Measurements from ENCODE around the gene VPS51.
A peak's percentile ranks its signal among the peaks of the same experiment; 100 is the strongest.

Gene VPS51

GRCh38 chr11:65071907-65072630 is 23.9 kb upstream of the VPS51 start:
- Histone ChIP-seq H3K27me3 (ENCODE audit: control insufficient read depth in 5 of 5, insufficient read depth in 4 of 5, low read length in 5 of 5) (peaks cover 0 to 2% (median 0%) of the 10 kb centered on the region in 5 donors), H3K4me3 (ENCODE audit: low read depth in 1 of 5, low read length in 5 of 5) (no peak overlapping the region), H3K9ac (ENCODE audit: low read length in 5 of 5) (no peak overlapping the region), H3K9me3 (ENCODE audit: control insufficient read depth in 5 of 5, low read length in 5 of 5) (no peaks in the 10 kb centered on the region), H3K36me3 (ENCODE audit: control insufficient read depth in 5 of 5, insufficient read depth in 5 of 5, low read length in 5 of 5) (no peaks in the 10 kb centered on the region), H3K27ac (ENCODE audit: low read depth, low read length) (no peak overlapping the region), H3K4me1 (ENCODE audit: control insufficient read depth in 5 of 5, insufficient read depth in 5 of 5, low read length in 5 of 5) (no peaks in the 10 kb centered on the region)

- Histone ChIP-seq H3K4me3 (ENCODE audit: low read depth in 1 of 5, low read length in 5 of 5) (no peak overlapping the region), H3K27ac (ENCODE audit: low read depth, low read length) (no peak overlapping the region), H3K4me1 (ENCODE audit: control insufficient read depth in 5 of 5, insufficient read depth in 5 of 5, low read length in 5 of 5) (no peaks in the 10 kb centered on the region), H3K9me3 (ENCODE audit: control insufficient read depth in 5 of 5, low read length in 5 of 5) (no peaks in the 10 kb centered on the region), H3K36me3 (ENCODE audit: control insufficient read depth in 5 of 5, insufficient read depth in 5 of 5, low read length in 5 of 5) (no peaks in the 10 kb centered on the region), H3K27me3 (ENCODE audit: control insufficient read depth in 5 of 5, insufficient read depth in 4 of 5, low read length in 5 of 5) (no peaks in the 10 kb centered on the region), H3K9ac (ENCODE audit: low read length in 5 of 5) (no peak overlapping the region)
These were observed 23.4 kb upstream of the VPS51 start for GRCh38 chr11:65072631-65072966.

- H3K27me3 ChIP-seq (ENCODE audit: control insufficient read depth in 5 of 5, insufficient read depth in 4 of 5, low read length in 5 of 5): no peaks in the 10 kb centered on the region
- no peaks in the 10 kb centered on the region for H3K36me3 ChIP-seq (ENCODE audit: control insufficient read depth in 5 of 5, insufficient read depth in 5 of 5, low read length in 5 of 5)
These were observed 18.6 kb upstream of the VPS51 start for GRCh38 chr11:65077451-65077850.

GRCh38 chr11:65078151-65078550 is 17.9 kb upstream of the VPS51 start:
- Histone ChIP-seq H3K4me1 (ENCODE audit: control insufficient read depth in 5 of 5, insufficient read depth in 5 of 5, low read length in 5 of 5) (peaks cover 0 to under 1% (median under 1%) of the 10 kb centered on the region in 5 donors), H3K9ac (ENCODE audit: low read length in 5 of 5) (no peak overlapping the region), H3K27me3 (ENCODE audit: control insufficient read depth in 5 of 5, insufficient read depth in 4 of 5, low read length in 5 of 5) (no peaks in the 10 kb centered on the region), H3K27ac (ENCODE audit: low read depth, low read length) (no peak overlapping the region), H3K4me3 (ENCODE audit: low read depth in 1 of 5, low read length in 5 of 5) (no peak overlapping the region), H3K9me3 (ENCODE audit: control insufficient read depth in 5 of 5, low read length in 5 of 5) (no peaks in the 10 kb centered on the region), H3K36me3 (ENCODE audit: control insufficient read depth in 5 of 5, insufficient read depth in 5 of 5, low read length in 5 of 5) (no peaks in the 10 kb centered on the region)

More at GRCh38 chr11:65077451-65077850, 18.6 kb upstream of the VPS51 start:
- H3K4me3 ChIP-seq (ENCODE audit: low read depth in 1 of 5, low read length in 5 of 5): no peak overlapping the region
- H3K9me3 ChIP-seq (ENCODE audit: control insufficient read depth in 5 of 5, low read length in 5 of 5): no peaks in the 10 kb centered on the region
- no peaks in the 10 kb centered on the region for H3K4me1 ChIP-seq (ENCODE audit: control insufficient read depth in 5 of 5, insufficient read depth in 5 of 5, low read length in 5 of 5)
- no peak overlapping the region for H3K27ac ChIP-seq (ENCODE audit: low read depth, low read length)
- H3K9ac ChIP-seq (ENCODE audit: low read length in 5 of 5): no peak overlapping the region

GRCh38 chr11:65078786-65079342 is 17.1 kb upstream of the VPS51 start:
- Histone ChIP-seq H3K9me3 (ENCODE audit: control insufficient read depth in 5 of 5, low read length in 5 of 5) (no peaks in the 10 kb centered on the region), H3K4me1 (ENCODE audit: control insufficient read depth in 5 of 5, insufficient read depth in 5 of 5, low read length in 5 of 5) (peaks cover 0 to 8% (median 6%) of the 10 kb centered on the region in 5 donors), H3K4me3 (ENCODE audit: low read depth in 1 of 5, low read length in 5 of 5) (no peak overlapping the region), H3K9ac (ENCODE audit: low read length in 5 of 5) (no peak overlapping the region), H3K36me3 (ENCODE audit: control insufficient read depth in 5 of 5, insufficient read depth in 5 of 5, low read length in 5 of 5) (no peaks in the 10 kb centered on the region), H3K27ac (ENCODE audit: low read depth, low read length) (no peak overlapping the region), H3K27me3 (ENCODE audit: control insufficient read depth in 5 of 5, insufficient read depth in 4 of 5, low read length in 5 of 5) (no peaks in the 10 kb centered on the region)

- H3K9me3 ChIP-seq (ENCODE audit: control insufficient read depth in 5 of 5, low read length in 5 of 5): no peaks in the 10 kb centered on the region
- H3K4me3 ChIP-seq (ENCODE audit: low read depth in 1 of 5, low read length in 5 of 5): peak overlapping the region; percentile 25 to 90 (median 88)
- peak overlapping the region; percentile 78 for H3K27ac ChIP-seq (ENCODE audit: low read depth, low read length)
- H3K36me3 ChIP-seq (ENCODE audit: control insufficient read depth in 5 of 5, insufficient read depth in 5 of 5, low read length in 5 of 5): peaks cover 4 to 32% (median 30%) of the 10 kb centered on the region in 5 donors
- H3K27me3 ChIP-seq (ENCODE audit: control insufficient read depth in 5 of 5, insufficient read depth in 4 of 5, low read length in 5 of 5): no peaks in the 10 kb centered on the region
- peak overlapping the region in 4 of 5 donors; percentile 71 to 91 (median 82) for H3K9ac ChIP-seq (ENCODE audit: low read length in 5 of 5)
- H3K4me1 ChIP-seq (ENCODE audit: control insufficient read depth in 5 of 5, insufficient read depth in 5 of 5, low read length in 5 of 5): peaks cover 6 to 22% (median 18%) of the 10 kb centered on the region in 5 donors
These were observed 12.7 kb upstream of the VPS51 start for GRCh38 chr11:65083134-65083833.

GRCh38 chr11:65083834-65084597 is 12.0 kb upstream of the VPS51 start, which contains the start of the genes CDCA5 and ZFPL1:
Gene CDCA5 (minus strand): TSS chr11:65084040. CDS start chr11:65083978, 62 bp downstream.
Gene ZFPL1 (plus strand): TSS chr11:65084222. CDS start chr11:65084699, 477 bp downstream.
- peaks cover 4 to 39% (median 38%) of the 10 kb centered on the region in 5 donors for H3K36me3 ChIP-seq (ENCODE audit: control insufficient read depth in 5 of 5, insufficient read depth in 5 of 5, low read length in 5 of 5)

GRCh38 chr11:65084598-65085375 is 11.2 kb upstream of the VPS51 start:
- peaks cover 6 to 22% (median 18%) of the 10 kb centered on the region in 5 donors for H3K4me1 ChIP-seq (ENCODE audit: control insufficient read depth in 5 of 5, insufficient read depth in 5 of 5, low read length in 5 of 5)
- peak overlapping the region; percentile 68 to 91 (median 85) for H3K9ac ChIP-seq (ENCODE audit: low read length in 5 of 5)
- no peaks in the 10 kb centered on the region for H3K27me3 ChIP-seq (ENCODE audit: control insufficient read depth in 5 of 5, insufficient read depth in 4 of 5, low read length in 5 of 5)
- H3K9me3 ChIP-seq (ENCODE audit: control insufficient read depth in 5 of 5, low read length in 5 of 5): no peaks in the 10 kb centered on the region
- peak overlapping the region; percentile 78 for H3K27ac ChIP-seq (ENCODE audit: low read depth, low read length)
- peak overlapping the region; percentile 88 to 94 (median 89) for H3K4me3 ChIP-seq (ENCODE audit: low read depth in 1 of 5, low read length in 5 of 5)
- H3K36me3 ChIP-seq (ENCODE audit: control insufficient read depth in 5 of 5, insufficient read depth in 5 of 5, low read length in 5 of 5): peaks cover 4 to 47% (median 45%) of the 10 kb centered on the region in 5 donors

More at GRCh38 chr11:65083834-65084597, 12.0 kb upstream of the VPS51 start, which contains the start of the genes CDCA5 and ZFPL1:
- Histone ChIP-seq H3K9ac (ENCODE audit: low read length in 5 of 5) (peak within 1 kb of the TSS; percentile 68 to 91 (median 85)), H3K27me3 (ENCODE audit: control insufficient read depth in 5 of 5, insufficient read depth in 4 of 5, low read length in 5 of 5) (no peaks in the 10 kb centered on the region), H3K4me1 (ENCODE audit: control insufficient read depth in 5 of 5, insufficient read depth in 5 of 5, low read length in 5 of 5) (peaks cover 6 to 22% (median 18%) of the 10 kb centered on the region in 5 donors), H3K4me3 (ENCODE audit: low read depth in 1 of 5, low read length in 5 of 5) (peak within 1 kb of the TSS; percentile 88 to 94 (median 89)), H3K9me3 (ENCODE audit: control insufficient read depth in 5 of 5, low read length in 5 of 5) (no peaks in the 10 kb centered on the region), H3K27ac (ENCODE audit: low read depth, low read length) (peak within 1 kb of the TSS; percentile 78)

- Histone ChIP-seq H3K4me3 (ENCODE audit: low read depth in 1 of 5, low read length in 5 of 5) (peak overlapping the region in 1 of 5 donors; percentile 88), H3K9me3 (ENCODE audit: control insufficient read depth in 5 of 5, low read length in 5 of 5) (no peaks in the 10 kb centered on the region), H3K27me3 (ENCODE audit: control insufficient read depth in 5 of 5, insufficient read depth in 4 of 5, low read length in 5 of 5) (no peaks in the 10 kb centered on the region), H3K4me1 (ENCODE audit: control insufficient read depth in 5 of 5, insufficient read depth in 5 of 5, low read length in 5 of 5) (peaks cover 6 to 22% (median 18%) of the 10 kb centered on the region in 5 donors), H3K36me3 (ENCODE audit: control insufficient read depth in 5 of 5, insufficient read depth in 5 of 5, low read length in 5 of 5) (peaks cover 4 to 49% (median 46%) of the 10 kb centered on the region in 5 donors), H3K9ac (ENCODE audit: low read length in 5 of 5) (peak overlapping the region in 1 of 5 donors; percentile 84), H3K27ac (ENCODE audit: low read depth, low read length) (no peak overlapping the region)
These were observed 10.6 kb upstream of the VPS51 start for GRCh38 chr11:65085446-65085845.

All from subcutaneous abdominal adipose tissue (tissue), 5 donors.